CD4-positive, alpha-beta T cell treated with Interleukin-21 for 1 hour (primary cell): Measurements from ENCODE around the gene PEX7.
"Not testable (repeated sequence)": the region's sequence is repeated elsewhere in the genome, so short reads cannot be mapped to it uniquely, and the experiment has no call there.

Source experiments
- DNase-seq: peaks from one replicate; pipeline ENCODE4 v3.0.0-alpha.2; 2020

Gene PEX7

GRCh38 chr6:136846477-136846876, 24.1 kb downstream of the PEX7 start:
- DNase-seq: not testable (repeated sequence)

DNA sequence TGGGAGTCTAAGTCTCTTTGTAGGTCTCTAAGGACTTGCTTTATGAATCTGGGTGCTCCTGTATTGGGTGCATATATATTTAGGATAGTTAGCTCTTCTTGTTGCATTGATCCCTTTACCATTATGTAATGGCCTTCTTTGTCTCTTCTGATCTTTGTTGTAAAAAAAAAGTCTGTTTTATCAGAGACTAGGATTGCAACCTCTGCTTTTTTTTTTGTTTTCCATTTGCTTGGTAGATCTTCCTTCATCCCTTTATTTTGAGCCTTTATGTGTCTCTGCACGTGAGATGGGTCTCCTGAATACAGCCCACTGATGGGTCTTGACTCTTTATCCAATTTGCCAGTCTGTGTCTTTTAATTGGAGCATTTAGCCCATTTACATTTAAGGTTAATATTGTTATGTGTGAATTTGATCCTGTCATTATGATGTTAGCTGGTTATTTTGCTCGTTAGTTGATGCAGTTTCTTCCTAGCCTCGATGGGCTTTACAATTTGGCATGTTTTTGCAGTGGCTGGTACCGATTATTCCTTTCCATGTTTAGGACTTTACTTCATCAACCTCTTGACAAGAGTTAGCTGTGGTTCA, 27.7 kb downstream of the PEX7 start:
- DNase-seq: not testable (repeated sequence)

GRCh38 chr6:136859430-136859829, 37.0 kb downstream of the PEX7 start:
- no peak for DNase-seq

- no peak for DNase-seq
Observed at GRCh38 chr6:136860043-136860442, 37.7 kb downstream of the PEX7 start.

GRCh38 chr6:136862662-136863061, 40.3 kb downstream of the PEX7 start:
- no peak for DNase-seq

DNA sequence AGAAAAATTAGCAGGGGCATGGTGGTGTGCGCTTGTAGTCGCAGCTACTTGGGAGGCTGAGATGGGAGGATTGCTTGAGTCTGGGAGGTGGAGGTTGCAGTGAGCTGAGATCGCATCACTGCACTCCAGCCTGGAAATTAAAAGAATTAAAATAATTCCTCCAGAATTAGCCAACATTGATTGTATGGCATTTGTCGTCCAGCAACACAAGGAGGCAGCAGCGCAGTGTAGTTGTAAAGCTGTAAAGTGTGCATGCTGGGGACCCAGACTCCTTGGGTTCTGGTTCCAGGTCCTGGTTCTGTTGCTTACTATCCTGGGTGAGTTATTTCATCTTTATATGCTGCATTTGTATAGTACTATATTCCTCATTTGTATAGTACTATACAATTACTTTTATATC, 41.4 kb downstream of the PEX7 start:
- DNase-seq: no peak

DNA sequence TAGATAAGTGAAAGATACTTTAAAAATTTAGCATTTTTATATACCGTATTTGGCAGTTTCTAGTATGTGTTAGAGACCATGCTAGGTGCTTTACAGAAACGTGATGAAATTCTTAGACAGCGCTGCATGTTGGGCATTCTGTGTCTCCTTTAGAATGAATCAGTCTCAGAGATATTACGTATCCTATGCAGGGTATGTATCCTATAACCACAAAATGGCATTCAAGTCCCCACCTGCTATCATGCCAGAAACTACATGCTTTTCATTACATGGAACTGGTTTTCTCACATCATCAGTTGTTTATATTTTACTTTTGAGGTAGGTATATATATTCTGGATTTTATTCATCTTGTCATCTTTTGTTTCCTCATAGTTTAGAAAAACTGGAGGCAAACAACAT, 42.3 kb downstream of the PEX7 start:
- DNase-seq: no peak

GRCh38 chr6:136866872-136867416, 44.6 kb downstream of the PEX7 start:
- DNase-seq: no peak

- DNase-seq: no peak
Observed at GRCh38 chr6:136869451-136869850, 47.1 kb downstream of the PEX7 start.

- no peak for DNase-seq
Observed at GRCh38 chr6:136873748-136874147, 51.4 kb downstream of the PEX7 start.

DNA sequence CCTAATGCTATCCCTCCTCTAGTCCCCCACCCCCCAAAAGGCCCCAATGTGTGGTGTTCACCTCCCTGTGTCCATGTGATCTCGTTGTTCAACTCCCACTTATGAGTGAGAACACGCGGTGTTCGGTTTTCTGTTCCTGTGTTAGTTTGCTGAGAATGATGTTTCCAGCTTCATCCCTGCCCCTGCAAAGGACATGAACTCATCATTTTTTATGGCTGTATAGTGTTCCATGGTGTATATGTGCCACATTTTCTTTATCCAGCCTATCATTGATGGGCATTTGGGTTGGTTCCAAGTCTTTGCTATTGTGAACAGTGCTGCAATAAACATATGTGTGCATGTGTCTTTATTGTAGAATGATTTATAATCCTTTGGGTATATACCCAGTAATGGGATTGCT, 54.1 kb downstream of the PEX7 start:
- DNase-seq: not testable (repeated sequence)

GRCh38 chr6:136880748-136881460, 58.5 kb downstream of the PEX7 start:
- DNase-seq: no peak

GRCh38 chr6:136886091-136886490, 63.7 kb downstream of the PEX7 start:
- DNase-seq: no peak

GRCh38 chr6:136887953-136888352, 65.6 kb downstream of the PEX7 start:
- DNase-seq: no peak

DNA sequence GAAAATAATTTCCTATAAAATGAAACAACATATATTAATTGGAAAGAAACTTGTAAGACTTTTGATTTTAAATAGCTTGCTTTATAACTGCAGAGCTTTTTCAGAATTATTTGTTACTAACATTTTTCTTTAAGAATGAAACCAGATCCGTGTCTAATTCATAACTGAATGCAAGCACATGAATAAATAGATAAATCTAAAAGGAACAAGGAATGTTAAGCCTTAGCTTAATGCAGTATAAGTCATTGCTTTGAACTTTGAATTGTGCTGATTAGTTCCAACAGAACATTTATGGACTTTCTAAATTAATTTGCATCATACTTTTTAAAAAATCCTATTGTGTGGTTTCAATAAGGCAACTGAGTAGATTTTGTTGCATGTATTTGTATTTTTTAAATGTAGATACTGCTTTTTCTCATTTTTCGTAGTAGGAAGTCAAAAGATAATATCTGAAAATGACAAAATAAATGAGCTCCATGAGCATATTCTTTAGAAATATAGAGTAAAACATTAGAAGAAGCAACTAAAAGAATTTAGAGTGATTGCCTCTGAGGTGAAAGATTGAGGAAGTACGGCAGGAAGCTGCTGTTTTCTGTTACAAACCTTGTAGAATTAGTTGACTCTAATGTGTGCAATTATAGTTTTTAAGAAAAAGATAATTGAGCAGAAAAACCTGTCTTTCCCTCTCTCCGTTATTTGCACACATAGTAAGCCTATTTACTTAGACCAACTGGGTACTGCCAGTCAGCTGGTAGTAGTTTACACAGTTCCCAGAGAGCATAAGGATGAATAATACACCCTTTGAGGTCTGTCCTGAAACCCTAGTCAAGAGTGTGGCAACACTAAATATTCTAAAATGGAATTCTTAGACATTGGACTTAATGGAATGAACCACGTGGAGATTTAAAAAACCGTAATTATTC, 67.1 kb downstream of the PEX7 start:
- no peak for DNase-seq

DNA sequence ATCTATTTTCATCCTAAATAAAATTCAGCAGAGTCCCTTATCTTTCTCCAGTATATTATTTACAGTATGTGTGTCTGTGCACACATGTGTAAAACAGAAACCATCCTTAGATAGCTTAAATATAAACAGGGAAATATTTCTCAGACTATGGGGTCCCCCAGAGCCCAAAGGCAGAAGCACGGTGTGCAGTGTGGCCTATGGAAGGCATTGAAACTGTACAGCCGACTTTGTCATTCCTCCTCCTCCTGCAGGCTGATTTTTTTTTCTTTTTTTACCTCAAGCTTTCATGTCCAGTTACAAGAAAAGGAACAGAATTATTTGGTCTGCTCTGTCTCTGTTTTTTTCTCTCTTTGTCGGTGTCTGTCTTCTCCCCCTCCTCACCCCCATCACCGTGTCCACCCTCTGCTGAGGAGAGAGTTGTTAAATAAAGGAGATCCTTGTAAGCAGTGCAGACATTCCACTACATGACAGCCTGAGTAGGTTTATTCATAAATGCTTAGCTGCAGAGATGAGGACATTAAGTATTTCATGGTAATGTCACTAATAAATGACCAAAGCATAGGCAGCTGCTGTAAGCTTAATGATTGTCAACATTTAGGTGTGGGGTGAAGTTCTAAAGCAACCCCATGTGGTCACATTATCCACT, 67.9 kb downstream of the PEX7 start:
- no peak for DNase-seq

DNA sequence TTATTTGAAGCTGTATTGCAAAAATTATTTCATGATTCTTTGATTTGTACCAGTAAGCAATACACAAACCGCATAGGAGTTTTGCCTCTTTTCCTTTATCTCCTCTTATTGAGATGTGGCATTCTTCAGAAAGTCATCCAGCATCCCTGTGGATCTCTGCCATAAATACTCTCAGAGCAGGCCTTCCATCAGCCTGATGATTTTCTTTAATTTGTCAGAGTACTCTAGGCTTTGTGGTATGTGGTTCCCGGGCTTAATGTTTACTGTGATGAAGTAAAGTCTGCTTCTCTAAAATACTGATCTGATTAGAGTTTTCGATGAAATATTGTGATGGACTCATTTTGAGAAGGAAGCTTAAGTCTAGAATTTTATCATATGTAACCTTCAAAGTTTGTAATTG, 68.6 kb downstream of the PEX7 start:
- DNase-seq: no peak

DNA sequence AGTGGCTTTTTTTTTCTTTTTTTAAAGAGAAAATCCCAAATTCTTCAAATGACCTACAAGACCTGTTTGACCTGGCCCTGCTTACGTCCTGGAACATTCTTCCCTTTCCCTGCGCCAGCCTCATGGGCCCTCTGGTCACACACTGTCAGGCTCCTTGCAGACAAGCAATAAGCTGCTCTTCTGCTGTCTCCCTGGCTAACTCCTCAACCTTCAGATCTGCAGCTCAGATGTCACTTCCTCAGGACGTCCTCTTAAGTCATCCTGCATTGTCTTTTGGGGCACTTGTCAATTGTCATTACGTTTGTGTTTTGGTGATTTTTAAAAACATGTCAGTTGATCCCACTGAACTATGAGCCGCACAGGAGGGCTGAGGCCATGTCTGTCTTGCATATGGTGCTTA, 70.8 kb downstream of the PEX7 start:
- DNase-seq: no peak

DNA sequence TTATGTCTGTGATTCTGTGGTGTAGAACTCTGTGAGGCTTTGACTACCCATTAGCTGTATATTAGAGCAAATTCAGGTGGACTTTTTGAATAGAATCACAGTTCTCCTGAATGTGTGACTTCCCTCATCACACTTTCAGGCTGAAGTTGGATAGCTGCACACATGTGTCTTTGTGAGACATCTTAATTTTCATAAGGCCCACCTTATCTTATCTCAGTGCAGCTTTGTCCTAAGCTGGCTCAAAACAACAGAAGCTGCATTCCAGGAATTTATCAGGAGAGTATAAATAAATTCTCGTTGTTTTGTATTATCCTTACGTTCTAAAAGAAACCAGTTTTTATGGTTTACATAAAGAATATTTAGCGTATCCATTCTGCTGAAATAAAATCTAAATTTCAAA, 73.5 kb downstream of the PEX7 start:
- no peak for DNase-seq

- DNase-seq: no peak
Observed at GRCh38 chr6:136897071-136897470, 74.7 kb downstream of the PEX7 start.

DNA sequence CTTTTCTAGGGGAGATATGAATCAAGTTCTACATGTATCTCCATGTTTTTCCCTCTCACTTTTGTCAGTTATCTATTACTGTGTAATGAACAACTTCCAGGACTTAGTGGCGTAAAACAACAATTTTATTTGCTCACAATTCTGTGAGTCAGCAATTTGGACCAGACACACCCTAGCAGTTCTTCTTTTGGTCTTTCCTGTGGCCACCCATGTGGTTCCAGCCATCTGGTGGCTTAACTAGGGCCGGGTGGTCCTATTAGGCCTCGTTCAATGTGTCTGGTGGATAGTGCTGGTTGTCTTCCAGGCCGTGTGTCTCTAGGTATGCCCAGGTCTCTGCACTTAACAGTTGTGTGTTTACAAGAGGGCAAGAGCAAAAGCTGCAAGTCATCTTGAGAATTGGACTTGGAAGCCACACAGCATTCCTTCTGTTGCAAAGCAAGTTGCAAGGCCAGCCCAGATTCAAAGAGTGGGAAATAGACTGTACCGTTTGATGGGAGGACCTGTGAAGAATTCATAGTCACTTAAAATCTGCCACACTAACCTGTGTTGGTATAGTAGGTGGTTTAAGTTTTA, 78.9 kb downstream of the PEX7 start:
- DNase-seq: no peak

GRCh38 chr6:136904477-136904876, 82.1 kb downstream of the PEX7 start:
- DNase-seq: not testable (repeated sequence)

GRCh38 chr6:136914947-136915346, 92.6 kb downstream of the PEX7 start:
- DNase-seq: no peak
